Activated CD4-positive, CD25-positive, alpha-beta regulatory T cell treated with anti-CD3 and anti-CD28 coated beads, Interleukin-2, amount 50 U/mL, for 16 hours (primary cell): ENCODE data around the gene SMIM38.

ENCODE experiments used
- DNase-seq: peaks from one replicate; pipeline ENCODE4 v3.0.0-alpha.2; 2020; ENCODE audit warnings: low read depth, low spot score

Gene SMIM38

GRCh38 chr11:69203381-69203780 lies 47.6 kb downstream of the SMIM38 start:
- DNase-seq, result no peak

- no peak for DNase-seq
Measured at GRCh38 chr11:69203901-69204245, 48.1 kb downstream of the SMIM38 start.

GRCh38 chr11:69204246-69204940 lies 48.7 kb downstream of the SMIM38 start:
- DNase-seq, result no peak

DNA sequence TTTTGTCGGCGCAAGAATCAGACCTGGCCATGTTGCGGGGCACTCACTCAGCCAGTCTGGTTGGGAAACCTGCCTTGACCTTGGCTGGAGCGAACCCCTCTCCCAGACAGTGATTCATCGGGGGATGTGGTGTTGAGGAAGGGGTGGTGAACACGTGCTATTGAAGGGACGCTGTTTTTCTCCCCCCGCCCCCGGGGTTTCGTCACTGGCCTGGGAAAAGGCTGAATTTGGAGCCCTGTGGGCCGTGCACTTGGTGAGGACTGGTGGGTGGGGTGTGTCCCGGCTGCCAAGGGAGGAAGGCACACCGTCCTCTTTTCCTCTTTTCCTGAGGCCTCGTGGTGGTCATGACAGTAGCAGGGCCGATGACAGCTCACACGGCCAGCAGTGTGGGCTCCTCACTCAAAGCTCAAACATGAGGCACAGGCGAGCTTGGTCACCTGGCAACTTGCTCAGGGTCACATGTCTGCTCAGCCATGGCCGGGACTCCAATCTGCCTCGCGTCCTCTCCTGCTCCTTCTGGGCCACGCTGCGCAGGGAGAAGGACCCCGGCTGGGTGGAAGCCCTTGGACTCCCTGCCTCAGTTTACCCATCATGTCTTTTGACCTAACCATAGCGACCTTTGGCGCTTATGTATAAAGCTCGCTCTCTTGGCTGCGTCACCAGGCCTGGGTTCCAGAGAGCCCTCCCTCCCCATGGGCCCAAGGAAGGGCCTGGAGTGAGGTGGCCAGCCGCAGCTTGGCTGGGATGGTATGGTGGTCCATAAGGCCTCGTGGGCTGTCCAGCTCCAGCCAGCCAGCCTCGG lies 49.4 kb downstream of the SMIM38 start:
- DNase-seq, result no peak
